Embryonic facial prominence (tissue), 1 donor: ENCODE results near the gene PRR12.
A peak's percentile ranks its signal among the peaks of the same experiment; 100 is the strongest.

Source experiments
- DNase-seq: peaks from one replicate; pipeline ENCODE4 v3.0.0-alpha.2; 2016; ENCODE audit errors: extremely low spot score

Gene PRR12

DNA sequence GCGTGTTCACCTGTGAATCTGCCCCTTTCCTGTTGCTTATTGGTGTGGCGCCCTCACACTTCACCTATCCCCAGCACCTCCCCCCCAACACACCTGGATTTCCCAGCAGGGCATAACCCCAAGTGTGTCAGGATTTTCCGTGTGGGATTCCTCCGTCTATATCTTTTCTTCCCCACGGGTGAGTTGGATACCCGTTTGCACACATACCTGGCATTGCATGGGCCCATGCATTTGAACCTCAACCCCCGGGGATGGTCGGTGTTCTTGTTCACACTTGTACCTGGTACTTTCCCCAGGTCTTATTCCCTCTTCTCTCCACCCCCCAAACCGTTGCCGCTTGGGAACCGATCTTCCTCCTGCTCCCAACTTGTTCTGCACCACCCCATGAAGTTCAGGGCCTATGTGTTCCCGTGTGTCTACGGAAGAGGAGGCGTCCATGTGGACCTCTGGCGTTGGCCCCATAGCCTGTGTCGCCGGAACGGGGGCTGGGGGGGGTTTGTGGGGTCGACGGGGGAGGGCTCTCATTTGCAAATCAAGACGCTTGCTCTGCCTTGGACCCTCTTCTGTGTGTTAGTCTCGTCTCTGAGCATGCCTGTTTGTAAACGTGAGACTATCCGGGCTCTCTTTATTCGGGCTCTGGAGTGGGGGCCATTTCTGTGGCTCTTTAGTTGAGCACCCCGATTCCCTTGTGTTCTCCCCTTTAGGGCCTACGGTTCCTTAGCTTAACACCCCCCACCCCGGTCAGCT is 1.7 kb downstream of the PRR12 start:
- no peak for DNase-seq

DNA sequence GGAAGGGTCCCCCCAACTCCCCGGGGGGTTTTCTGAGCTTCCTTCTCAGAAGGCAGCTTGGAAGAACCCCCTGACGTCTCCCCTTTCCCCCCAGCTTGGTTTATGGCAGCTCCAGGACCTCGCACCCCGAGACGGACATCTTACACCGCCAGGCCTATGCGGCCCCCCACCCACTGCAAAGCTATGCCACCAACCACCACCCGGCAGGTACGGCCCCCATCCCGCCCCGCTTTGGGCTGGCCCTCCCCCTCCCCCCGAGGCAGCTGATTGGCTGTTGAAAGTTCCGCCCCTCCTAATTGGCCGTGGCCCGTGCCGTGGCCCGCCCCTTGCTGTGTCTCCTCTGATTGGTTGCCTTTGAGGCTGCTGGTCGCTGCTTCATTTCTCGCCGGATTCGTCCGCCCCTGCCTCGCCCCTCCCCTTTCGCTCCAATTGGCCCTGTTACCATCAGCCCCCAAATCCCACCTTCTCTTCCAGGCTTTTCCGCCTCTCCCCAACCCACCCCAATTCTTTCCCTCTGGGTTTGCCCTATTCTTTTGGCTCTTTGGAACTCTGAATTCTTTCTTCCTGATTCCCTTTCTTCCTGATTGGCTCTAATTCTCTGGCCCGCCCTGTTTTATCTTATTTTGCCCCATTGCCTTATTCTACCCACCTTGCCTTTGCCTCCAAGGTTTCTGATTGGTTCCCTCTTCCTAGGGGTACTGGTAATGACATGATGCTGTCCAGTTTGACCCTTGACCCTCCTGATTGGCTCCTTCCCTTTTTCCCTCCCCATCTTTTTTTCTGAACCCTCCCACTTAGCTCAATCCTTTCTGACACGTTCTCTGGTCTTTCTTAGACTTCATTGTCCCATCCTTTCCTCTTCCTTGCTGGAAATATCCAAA is 2.5 kb downstream of the PRR12 start:
- DNase-seq: peak; percentile 85

DNA sequence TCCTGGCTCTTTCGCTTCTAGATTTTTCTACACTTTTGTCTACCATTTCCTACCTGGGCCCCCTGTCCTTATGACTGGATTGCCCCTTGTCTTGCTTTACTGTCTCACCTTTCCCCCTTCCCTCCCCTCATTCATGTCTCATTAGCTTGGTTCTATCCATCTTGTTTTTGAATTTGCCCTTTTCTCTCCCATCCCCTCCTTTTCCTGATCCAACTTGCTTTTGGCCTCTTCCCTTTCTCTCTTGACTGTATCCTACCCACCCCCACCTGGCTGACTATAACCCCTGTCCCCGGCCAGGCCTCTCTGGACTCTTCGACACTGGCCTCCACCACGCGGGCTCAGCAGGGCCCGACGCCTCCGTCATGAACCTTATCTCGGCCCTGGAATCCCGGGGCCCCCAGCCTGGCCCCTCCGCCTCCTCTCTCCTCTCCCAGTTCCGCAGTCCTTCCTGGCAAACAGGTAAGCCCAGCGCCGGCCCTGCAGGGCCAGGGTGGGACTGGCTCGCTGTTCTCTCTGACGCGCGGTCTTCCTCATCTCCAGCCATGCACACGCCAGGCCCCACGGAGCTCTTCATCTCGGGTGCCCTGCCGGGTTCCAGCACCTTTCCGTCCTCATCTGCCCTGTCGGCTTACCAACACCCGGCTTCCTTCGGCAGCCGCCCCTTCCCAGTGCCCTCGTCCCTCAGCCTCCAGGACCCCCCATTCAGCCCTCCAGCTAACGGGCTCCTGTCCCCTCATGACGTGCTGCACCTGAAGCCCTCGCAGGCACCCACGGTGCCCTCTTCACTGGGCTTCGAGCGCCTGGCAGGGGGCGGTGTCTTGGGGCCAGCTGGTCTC is 3.4 kb downstream of the PRR12 start:
- DNase-seq: no peak

DNA sequence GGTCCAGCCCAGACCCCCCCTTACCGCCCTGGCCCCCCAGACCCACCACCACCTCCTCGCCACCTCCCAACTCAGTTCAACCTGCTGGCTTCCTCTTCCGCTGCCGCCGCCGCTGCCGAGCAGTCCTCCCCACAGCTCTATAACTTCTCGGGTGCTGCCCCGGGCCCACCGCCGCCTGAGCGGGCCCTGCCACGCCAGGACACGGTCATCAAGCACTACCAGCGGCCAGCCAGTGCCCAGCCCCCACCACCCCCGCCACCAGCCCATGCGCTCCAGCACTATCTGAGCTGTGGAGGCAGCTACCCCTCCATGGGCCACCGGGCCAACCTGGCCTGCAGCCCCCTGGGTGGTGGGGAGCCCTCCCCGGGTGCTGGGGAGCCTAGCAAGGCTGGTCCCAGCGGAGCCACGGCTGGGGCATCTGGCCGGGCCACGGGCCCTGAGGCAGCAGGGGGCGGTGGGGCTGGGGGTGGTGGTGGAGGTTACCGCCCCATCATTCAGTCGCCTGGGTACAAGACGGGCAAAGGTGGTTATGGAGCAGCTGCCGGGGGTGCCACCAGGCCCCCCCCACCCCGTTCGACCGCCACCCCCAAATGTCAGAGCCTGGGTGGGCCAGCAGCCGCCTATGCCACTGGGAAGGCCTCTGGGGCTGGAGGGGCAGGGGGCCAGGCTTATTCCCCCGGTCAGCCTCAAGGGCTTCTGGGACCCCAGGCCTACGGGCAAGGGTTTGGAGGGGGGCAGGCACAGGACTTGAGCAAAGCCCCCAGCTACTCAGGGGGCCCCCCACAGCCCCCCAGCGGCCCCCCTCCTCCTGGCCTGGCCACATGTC is 4.2 kb downstream of the PRR12 start:
- no peak for DNase-seq

DNA sequence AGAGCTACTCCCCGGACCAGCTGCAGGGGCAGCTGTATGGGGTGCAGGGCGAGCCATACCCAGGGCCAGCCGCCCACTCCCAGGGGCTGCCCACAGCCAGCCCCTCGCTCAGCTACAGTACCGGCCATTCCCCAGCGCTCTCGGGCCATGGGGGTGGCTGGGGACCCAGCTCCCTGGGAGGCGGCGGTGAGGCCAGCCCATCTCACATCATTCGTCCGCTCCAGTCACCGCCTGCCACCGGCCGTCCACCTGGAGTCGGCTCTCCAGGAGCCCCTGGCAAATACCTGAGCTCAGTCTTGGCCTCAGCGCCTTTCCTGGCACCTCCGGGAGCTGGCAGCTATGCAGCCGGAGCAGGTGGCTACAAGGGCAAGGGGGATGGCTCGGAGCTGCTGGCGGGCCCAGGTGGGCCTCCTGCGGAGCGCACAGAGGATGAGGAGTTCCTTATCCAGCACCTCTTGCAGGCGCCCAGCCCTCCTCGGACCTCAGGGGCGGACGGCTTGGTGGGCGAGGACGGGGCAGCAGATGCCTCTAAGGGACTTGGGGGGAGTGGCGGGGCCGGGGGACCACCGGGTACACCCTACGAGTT is 4.9 kb downstream of the PRR12 start:
- DNase-seq: no peak

DNA sequence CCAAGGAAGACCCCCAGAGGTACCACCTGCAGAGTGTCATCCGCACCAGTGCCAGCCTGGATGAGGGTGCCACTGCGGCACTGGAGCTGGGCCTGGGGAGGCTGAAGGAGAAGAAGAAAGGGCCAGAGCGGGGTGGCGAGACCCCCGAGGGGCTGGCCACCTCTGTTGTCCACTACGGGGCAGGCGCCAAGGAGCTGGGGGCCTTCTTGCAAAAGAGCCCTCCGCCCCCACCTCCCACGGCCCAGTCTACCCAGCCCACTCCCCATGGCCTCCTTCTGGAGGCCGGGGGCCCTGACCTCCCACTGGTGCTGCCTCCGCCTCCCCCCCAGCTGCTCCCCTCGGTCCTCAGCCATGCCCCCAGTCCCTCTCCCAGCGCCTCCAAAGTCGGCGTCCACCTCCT is 5.4 kb downstream of the PRR12 start:
- DNase-seq: no peak

DNA sequence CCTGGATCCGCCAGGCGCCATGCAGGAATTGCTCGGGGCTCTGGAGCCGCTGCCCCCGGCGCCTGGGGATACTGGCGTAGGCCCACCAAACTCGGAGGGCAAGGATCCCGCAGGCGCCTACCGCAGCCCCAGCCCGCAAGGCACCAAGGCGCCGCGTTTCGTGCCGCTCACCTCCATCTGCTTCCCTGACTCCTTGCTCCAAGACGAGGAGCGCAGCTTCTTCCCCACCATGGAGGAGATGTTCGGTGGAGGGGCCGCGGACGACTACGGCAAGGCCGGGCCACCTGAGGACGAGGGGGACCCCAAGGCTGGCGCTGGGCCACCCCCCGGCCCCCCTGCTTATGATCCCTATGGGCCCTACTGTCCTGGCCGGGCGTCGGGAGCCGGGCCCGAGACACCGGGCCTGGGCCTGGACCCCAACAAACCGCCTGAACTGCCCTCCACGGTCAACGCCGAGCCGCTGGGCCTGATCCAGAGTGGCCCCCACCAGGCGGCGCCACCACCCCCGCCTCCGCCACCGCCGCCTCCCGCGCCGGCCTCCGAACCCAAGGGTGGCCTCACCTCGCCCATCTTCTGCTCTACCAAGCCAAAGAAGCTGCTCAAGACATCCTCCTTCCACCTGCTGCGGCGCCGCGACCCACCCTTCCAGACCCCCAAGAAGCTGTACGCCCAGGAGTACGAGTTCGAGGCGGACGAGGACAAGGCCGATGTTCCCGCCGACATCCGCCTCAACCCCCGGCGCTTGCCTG is 6.1 kb downstream of the PRR12 start:
- no peak for DNase-seq

DNA sequence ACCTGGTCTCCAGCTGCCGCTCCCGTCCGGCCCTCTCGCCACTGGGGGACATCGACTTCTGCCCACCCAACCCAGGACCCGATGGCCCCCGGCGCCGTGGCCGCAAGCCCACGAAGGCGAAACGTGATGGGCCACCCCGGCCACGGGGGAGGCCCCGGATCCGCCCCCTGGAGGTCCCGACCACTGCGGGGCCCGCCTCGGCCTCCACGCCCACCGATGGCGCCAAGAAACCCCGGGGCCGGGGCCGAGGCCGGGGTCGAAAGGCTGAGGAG is 6.7 kb downstream of the PRR12 start:
- no peak for DNase-seq

DNA sequence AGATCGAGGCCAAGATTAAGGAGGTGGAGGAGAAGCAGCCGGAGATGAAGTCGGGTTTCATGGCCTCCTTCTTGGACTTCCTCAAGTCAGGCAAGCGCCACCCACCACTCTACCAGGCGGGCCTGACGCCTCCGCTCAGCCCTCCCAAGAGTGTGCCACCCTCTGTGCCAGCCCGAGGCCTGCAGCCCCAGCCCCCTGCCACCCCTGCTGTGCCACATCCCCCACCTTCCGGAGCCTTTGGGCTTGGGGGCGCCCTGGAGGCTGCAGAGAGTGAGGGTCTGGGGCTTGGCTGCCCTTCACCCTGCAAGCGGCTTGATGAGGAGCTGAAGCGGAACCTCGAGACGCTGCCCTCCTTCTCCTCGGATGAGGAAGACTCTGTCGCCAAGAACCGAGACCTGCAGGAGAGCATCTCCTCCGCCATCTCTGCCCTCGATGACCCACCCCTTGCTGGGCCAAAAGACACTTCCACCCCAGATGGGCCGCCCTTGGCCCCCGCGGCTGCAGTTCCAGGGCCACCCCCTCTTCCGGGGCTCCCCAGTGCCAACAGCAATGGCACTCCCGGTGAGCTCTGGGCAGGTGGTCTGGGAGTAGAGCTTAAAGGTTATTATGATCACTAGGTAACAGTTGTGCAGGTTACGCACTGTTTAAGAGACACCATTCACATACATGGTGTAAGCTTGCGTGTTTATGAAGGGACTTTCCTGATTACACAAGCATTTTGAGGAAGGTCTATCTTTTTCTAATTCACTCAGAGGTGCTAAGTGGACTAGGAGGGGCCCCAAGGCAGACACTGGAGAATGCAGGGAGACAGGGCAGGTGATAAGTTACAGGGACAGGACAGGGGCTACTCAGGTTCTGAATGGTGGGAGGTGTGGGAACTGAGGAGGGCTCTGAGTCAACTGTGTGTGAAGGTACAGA is 8.7 kb downstream of the PRR12 start:
- DNase-seq: no peak

DNA sequence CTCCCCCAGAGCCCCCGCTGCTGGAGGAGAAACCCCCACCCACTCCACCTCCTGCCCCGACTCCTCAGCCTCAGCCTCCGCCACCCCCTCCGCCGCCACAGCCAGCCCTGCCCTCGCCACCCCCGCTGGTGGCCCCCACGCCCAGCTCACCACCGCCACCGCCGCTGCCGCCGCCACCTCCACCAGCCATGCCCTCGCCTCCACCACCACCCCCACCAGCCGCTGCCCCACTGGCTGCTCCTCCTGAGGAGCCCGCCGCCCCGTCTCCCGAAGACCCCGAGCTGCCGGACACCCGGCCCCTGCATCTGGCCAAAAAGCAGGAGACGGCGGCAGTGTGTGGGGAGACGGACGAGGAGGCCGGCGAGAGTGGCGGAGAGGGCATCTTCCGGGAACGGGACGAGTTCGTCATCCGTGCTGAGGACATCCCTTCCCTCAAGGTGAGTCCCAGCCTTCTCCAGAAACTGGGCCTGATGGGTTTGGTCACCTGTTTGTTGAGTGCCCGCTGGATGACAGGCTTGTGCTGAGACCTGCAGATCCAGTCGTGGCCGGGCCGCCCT is 10.6 kb downstream of the PRR12 start:
- no peak for DNase-seq

DNA sequence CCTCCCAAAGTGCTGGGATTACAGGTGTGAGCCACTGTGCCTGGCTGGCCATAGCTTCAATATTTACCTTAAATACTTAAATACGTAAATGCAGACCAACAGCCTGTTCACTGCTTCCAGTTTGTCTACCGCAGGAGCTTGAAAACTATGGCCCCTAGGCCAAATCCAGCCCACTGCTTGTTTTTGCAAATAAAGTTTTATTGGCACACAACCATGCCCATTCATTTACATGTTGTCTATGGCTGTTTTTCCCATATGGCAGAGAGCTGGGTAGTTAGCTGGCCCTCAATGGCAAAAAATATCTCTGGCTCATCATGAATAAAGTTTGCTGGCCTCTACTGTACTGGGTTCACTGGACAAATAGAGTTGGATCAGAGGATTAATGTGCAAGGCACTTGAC is 11.8 kb downstream of the PRR12 start:
- no peak for DNase-seq

DNA sequence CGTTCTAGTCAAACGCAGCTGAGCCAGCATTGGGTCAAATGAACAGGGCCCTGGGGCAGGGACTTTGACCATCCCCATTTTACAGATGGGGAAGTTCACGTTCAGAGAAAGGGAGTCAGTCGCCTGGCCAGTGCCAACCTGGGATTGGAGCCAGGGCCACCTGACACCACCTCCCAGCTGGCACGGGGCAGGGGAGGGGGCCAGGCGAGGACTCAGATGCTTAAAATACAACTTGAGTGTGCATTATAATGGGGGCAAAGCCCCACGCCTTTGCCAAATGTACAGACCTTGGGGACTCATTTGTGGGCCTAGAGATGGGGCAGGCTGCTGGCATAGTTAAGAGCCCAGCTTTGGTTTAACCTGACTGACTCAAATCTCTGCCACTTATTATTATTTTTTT is 14.6 kb downstream of the PRR12 start:
- DNase-seq: no peak

DNA sequence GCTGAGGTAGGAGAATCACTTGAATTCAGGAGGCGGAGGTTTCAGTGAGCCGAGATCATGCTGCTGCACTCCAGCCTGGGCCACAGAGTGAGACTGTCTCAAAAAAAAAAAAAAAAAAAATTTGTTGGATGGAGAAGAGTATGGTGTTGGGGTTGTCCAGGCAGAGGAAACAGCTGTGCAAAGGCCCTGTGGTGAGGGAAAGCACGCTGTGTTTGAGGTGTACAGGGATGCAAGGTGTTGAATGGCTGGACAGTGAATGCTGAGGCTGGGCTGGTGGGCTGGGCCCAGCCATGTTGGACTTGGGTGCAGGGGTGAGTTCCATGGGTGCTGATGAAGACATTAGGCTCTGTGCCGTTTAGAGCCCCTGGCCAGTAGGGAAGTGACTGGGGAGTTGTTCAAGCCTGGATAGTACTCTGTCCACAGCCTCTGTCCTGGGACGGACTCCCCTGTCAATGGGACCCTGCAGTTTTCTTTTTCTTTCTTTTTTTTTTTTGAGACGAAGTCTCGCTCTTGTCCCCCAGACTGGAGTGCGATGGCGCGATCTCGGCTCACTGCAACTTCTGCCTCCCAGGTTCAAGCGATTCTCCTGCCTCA is 18.6 kb downstream of the PRR12 start:
- DNase-seq: no peak

DNA sequence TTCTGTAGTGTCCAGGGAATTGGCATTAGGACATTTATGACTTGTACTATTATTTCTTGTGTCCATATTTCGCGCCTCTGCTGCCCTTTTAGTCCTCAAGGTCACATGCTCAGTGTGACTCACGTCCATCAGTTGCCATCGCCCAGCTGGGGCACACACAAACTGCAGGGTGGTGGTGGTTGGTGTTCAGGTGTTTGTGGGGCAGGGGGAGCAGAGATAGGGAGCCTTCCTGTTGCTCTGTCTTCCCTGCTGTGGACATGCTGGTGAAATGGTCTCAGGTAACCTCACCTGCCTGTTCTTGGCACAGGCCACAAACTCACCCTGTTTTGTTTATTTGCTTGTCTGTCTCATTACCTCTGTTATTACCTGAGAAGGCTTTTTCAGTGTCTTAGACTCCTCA is 22.4 kb downstream of the PRR12 start:
- no peak for DNase-seq

DNA sequence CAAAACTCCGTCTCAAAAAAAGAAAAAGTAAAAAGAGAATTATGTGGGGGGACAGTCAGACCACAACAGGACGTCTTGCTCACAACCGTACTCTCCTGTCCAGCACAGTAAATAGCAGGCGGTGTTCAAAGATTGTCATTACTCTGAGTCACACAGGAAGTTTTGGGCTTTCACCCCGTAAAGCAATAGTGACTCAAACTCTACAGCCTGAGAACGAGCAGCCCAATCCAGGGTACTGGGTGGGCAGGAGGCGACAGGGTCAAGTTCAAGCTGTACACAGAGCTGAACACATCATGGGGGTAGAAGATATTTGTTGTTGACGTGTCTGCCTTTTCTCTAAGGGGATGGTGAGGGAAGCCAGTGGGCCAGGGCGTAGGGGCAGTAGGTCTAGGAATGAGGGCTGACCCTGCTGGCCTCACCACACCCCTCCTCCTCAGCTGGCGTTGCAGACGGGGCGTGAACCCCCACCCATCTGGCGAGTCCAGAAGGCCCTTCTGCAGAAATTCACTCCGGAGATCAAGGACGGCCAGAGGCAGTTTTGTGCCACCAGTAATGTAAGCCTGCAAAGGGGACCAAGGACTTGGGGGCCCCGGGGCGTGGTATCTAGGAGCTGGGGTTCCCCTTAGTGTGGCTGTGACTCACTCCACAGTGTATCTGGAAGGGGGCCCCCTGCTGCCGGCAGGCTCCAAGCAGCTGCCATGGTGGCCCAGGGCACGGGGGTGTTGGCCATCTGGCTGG is 23.3 kb downstream of the PRR12 start:
- no peak for DNase-seq

DNA sequence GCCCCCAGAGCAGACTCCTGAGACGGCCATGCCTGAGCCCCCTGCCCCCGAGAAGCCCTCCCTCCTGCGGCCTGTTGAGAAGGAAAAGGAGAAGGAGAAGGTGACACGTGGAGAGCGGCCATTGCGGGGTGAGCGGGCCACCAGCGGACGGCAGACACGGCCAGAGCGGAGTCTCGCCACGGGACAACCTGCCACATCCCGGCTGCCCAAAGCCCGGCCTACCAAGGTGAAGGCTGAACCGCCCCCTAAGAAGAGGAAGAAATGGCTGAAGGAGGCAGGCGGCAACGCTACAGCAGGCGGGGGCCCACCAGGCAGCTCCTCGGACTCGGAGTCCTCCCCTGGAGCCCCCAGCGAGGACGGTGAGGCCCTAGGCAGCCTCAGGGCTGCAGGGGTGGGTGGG is 24.9 kb downstream of the PRR12 start:
- DNase-seq: no peak

DNA sequence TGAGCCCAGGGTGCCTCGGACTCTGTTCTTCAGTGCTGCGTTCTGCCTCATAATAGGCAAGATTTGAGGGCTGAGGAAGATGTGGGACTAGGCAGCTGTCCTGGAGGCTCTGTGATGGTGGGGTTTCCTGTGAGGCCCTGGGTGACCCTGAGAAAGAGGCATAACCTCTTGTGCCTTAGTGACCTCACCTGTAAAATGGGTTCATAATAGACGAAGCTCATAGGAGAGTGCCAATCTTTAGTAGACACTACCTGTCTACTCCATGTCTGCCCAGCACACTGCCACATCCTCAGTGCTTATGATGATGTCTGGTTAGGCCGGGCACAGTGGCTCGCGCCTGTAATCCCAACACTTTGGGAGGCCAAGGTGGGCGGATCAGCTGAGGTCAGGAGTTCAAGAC is 25.6 kb downstream of the PRR12 start:
- no peak for DNase-seq

DNA sequence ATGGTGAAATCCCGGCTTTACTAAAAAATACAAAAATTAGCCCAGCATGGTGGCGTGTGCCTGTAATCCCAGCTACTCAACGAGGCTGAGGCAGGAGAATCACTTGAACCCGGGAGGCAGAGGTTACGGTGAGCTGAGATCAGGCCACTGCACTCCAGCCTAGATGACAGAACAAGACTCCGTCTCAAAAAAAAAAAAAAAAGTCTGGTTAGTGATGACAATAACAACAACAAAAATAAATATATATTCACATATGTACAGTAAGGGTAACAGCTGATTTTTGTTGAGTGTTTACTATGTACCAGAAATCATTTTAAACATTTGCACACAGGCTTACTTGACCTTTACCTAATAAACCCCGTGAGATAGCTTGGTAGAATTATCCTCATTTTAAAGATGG is 26.0 kb downstream of the PRR12 start:
- DNase-seq: no peak
